GM15510 (cell line): Measurements from ENCODE around the gene NFIA.

Experiments
- POLR2A ChIP-seq: IDR thresholded peaks from 3 replicates; pipeline ENCODE4 v1.6.1; 2011; ENCODE audit warnings: borderline replicate concordance; ENCODE audit not compliant: insufficient read length; ENCODE audit errors: extremely low read depth

NFIA gene

GRCh38 chr1:61167309-61167708 is 84.9 kb downstream of the NFIA start:
- no peak for TF ChIP-seq POLR2A

- TF ChIP-seq POLR2A = no peak
These were observed 86.7 kb downstream of the NFIA start for GRCh38 chr1:61169045-61169444.

GRCh38 chr1:61169634-61170033 is 87.3 kb downstream of the NFIA start:
- TF ChIP-seq POLR2A = no peak

GRCh38 chr1:61170328-61171238 is 88.2 kb downstream of the NFIA start:
- TF ChIP-seq POLR2A = no peak

GRCh38 chr1:61171346-61171745 is 89.0 kb downstream of the NFIA start:
- no peak for TF ChIP-seq POLR2A

- no peak for TF ChIP-seq POLR2A
These were observed 89.6 kb downstream of the NFIA start for GRCh38 chr1:61171974-61172373.

GRCh38 chr1:61173118-61173517 is 90.8 kb downstream of the NFIA start:
- TF ChIP-seq POLR2A = no peak

GRCh38 chr1:61174060-61174795 is 91.9 kb downstream of the NFIA start:
- no peak for TF ChIP-seq POLR2A

- no peak for TF ChIP-seq POLR2A
These were observed 93.6 kb downstream of the NFIA start for GRCh38 chr1:61175976-61176375.

- no peak for TF ChIP-seq POLR2A
These were observed 99.0 kb downstream of the NFIA start for GRCh38 chr1:61181067-61182038.

GRCh38 chr1:61182049-61182448 is 99.7 kb downstream of the NFIA start:
- TF ChIP-seq POLR2A = no peak

GRCh38 chr1:61182480-61182879 is 100.1 kb downstream of the NFIA start:
- no peak for TF ChIP-seq POLR2A

GRCh38 chr1:61183471-61184039 is 101.2 kb downstream of the NFIA start:
- TF ChIP-seq POLR2A = no peak

- TF ChIP-seq POLR2A = no peak
These were observed 101.8 kb downstream of the NFIA start for GRCh38 chr1:61184040-61184713.
